ENCODE measurements around the gene FOXO3.

DNA sequence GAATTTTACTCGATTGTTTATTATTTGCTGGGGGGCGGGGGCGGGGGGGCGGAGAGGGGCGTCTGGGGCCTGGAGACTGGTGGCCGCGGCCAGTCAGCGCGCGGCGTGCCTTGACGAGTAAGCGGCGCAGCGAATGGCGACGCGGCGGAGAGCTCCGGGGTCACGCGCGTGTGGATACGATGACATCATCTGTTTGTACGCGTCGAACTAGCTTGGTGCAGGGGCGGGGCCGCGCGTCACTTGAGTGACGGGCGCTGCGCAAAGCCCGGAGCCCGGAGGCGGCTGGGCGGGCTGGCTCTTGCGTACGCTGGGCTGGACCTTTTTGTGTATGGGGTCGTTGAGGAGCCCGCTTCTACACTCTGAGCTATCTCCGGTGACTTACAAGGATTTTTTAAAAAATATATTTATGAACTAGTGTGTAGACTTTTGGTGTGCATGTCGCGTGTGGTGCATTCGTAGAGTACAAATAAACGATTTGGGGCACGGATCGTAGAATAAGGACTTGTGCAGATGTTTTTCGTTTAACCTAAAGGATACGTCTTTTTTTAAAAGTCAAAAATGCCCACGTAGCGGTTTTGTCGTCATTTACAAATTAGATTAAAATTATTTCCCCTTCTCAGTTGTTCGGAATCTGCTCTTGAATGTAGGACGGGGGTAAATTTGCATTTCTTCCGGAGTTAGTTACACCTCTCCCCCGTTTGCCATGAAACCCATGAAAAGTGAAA, 2.2 kb upstream of the FOXO3 start:
- TF ChIP-seq POLR2A (IDR thresholded peaks at IDR 0.05), result peak; percentile 76
- TF ChIP-seq, protein P1, sequence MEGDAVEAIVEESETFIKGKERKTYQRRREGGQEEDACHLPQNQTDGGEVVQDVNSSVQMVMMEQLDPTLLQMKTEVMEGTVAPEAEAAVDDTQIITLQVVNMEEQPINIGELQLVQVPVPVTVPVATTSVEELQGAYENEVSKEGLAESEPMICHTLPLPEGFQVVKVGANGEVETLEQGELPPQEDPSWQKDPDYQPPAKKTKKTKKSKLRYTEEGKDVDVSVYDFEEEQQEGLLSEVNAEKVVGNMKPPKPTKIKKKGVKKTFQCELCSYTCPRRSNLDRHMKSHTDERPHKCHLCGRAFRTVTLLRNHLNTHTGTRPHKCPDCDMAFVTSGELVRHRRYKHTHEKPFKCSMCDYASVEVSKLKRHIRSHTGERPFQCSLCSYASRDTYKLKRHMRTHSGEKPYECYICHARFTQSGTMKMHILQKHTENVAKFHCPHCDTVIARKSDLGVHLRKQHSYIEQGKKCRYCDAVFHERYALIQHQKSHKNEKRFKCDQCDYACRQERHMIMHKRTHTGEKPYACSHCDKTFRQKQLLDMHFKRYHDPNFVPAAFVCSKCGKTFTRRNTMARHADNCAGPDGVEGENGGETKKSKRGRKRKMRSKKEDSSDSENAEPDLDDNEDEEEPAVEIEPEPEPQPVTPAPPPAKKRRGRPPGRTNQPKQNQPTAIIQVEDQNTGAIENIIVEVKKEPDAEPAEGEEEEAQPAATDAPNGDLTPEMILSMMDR (IDR thresholded peaks at IDR 0.05), result peak in 1 of 3 donors; percentile 15
- peak; percentile 53 for TF ChIP-seq EP300 (IDR thresholded peaks at IDR 0.05)
